ENCODE results near the gene OGFR.

The OGFR gene

DNA sequence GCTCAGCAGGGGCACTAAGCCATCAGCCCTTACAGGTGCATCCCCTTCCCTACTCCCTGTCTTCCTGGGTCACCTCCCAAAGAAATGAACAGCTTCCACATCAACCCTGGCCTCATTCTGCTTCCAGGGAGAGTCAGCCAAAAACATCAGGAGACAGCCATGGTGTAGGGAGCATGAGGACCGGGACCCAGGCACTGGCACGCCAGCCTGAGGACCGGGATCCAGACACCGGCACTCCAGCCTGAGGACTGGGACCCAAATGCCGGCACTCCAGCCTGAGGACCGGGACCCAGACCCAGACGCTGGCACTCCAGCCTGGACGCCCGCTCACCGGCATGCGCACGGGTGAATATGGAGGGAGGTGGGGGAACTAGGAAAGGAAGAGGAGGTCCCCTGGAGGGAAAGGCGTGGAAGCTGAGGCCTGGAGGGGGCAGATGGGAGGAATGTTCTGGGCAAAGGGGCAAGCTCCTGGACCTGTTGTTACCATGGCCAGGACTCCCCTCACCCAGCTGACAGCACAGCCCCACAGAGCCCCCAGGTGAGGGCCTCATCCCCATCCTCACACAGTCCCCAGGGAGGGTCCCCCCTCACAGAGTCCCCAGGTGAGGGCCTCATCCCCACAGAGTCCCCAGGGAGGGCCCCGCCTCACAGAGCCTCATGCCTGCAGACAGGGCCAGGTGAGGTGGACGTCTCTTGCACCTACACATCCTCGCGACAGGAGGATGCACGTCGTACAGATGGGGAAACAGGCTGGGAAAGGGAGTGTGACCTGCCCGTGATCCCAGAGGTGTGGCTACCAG, 34.3 kb upstream of the OGFR start:
- no peak for DNase-seq

DNA sequence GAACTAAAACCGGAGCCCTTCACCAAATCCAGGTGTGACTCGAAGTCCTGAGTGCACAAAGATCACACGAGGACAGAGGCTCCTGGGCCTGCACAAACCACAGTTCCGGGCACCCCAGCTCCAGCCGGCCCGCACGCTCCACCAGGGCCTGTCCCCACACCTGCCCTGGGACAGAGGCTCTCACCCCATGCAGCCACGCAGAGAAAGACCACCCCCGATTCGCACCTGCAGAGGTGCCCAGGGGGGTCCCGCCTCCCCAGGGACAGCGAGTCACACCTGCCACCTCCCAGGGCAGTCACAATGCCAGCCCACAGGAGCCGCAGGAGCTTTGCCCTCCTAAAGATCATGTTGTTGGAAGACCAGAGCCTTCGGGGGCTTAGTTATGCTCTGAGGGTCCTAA, 33.7 kb upstream of the OGFR start:
- no peak for DNase-seq

DNA sequence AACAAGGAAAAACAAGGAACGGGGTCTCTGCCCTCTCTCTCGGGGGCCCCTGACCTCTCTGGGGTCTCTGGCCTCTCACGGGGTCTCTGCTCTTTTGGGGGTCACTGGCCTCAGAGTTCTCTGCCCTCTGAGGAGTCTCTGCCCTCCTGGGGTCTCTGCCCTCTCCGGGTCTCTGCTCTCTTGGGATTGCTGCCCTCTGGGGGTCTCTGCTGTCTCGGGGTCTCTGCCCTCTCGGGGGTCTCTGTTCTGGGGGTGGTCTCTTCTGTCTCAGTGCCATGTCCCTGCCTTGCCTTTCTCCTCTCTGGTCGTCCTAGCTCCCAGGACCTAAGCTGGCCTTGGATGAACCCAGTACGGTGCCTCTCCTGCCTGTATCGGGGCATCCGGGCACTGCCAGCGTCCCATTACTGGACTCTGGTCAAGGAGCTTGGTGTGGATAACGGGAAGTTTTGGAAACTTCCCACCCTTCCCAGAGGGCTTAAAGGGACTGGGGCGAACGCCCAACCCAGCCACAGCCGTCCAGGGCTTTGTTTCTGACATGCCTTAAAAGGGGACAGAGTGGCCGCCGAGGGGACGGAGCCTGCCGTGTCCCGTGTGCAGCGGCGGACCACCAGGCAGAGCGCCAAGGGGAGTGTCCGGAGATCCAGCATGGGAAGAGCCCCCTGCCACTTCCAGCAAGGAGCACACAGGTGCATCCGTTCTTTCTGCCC, 33.1 kb upstream of the OGFR start:
- no peak for DNase-seq

DNA sequence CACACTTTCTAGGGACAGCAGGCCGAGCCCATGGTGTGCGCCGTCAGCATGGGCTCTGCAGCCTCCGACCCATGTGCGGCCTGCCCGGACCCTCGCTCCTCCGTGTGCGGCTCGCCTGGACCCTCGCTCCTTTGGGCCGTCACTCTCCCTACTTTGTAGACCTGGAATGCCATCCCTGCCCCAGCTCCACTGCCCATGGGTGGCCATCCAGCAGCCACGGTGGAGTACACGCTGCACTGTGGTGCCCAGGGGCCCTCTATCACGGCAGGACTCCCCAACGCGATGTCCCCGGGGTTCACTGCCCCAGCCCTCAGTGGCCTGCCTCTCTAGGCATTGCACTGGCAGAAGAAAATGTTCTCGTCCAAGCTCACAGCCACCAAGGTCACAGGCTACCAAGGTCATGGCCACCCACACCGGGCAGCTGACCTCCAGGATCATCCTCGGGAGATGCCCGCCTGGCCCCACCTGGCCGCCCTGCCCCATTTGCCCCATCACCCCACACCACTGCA, 32.5 kb upstream of the OGFR start:
- no peak for DNase-seq

DNA sequence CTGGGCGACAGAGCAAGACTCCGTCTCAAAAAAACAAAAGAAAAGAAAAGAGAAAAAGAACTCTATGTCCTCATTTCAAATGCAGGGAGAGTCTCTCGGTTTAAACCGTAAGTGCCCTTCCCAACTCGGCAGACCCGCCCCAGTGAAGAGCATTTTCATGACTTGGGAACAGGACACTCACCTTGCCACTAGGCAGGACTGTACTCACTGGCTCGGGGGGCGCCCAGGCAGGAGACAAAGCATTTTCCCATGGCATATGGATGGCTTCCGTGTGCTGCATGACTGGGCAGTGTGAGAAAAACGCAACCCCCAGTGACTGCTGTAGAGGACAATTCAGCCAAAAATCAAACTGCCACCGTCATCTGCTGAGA, 32.0 kb upstream of the OGFR start:
- DNase-seq, result no peak

DNA sequence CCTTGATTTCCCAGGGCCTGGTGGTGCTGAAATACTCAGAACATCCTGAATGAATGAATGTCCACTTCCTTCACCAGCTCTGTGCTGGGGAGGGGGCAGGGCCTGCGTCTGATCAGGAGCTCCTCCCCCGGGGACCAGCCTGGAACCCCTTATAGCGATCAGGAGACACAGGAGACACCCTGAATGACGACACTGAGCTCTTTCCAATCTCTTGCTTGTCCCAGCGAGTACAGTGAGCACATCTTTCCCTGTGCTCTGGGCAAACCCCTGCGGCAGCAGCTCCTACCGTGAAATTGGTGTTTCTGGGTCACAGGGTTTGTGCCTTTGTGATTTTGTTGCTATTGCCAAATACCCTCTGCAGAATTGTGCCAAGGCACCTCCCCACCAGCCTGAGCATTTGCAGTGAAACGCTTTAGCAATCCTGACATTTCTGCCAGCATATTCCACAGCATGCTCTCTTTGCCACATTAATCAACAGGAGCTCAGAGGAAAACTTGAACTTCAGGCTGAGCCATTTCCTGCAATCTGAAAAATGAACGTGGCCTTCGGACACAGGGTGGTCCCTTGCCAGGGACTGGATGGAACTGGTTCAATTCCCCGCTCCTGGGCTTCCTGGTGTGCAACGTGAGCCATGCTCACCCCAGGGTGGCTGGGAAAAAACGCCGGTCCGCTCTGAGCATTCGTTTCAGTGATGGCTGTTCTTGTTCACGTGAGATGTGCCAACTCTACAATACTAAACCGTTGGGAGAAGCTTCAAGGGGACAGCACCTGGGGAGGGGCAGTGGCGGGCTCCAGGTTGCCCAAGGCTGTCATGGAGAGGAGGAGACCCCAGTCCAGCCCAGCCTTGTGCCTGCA, 31.4 kb upstream of the OGFR start:
- DNase-seq, result peak; percentile 75

DNA sequence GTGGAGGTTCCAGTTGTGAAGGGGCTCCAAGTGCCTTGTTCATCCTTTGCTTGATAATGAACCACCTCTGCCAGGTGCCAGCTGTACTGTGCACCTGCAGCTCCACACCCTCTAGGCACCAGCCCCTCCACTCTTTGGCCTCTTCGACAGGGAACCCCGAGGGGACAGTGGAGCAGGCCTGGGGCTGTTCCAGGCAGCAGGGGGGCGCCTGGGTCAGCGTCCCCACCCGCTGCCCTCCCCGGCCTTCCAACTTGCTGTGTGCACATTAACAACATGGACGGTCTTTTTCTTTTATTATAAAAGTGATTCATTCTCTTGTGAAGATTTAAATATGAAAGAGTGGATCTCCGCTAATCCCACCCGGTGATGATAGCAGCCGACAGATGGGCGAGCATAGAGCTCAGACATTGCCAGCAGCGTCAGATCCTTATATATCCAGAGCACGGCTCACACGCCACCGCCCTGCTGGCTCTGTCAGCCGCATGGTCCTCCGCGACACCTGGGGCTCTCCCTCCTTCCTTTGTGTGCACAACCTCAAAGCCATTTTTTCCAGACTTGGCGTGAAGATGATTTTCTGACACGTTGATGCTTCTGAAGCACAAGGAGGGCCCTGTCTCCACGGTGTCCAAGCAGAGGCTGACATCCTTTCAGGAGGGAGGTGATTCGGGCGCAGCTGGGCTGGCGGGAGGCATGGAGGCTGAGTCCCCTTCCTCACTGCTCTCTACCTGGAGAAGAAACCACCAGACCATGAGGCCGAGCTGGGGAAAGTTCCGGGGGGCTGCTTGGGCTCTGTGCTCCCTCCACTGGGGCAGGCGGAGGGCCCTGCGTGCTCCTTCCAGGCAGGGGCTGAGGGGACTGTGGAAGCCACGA, 30.6 kb upstream of the OGFR start:
- DNase-seq, result peak; percentile 72

DNA sequence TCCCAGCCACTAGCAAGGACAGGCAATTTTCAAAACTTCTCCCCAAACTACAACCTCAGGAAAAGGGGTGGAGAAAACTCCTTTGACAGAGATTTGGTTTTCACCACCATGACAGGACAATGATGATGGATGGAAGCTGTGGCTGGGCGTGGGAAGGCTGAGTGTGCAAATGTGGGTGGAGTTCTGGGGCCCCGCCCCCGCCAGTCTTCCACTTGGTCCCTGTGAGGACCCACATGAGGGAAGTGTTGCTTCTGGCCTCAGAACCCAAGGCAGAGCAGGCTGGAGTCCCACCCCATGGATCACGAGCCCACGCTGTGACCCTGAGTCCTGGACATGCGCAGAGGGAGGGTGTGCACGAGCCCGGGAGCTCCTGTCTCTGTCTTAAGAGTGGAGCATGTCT, 29.9 kb upstream of the OGFR start:
- peak; percentile 50 for DNase-seq

DNA sequence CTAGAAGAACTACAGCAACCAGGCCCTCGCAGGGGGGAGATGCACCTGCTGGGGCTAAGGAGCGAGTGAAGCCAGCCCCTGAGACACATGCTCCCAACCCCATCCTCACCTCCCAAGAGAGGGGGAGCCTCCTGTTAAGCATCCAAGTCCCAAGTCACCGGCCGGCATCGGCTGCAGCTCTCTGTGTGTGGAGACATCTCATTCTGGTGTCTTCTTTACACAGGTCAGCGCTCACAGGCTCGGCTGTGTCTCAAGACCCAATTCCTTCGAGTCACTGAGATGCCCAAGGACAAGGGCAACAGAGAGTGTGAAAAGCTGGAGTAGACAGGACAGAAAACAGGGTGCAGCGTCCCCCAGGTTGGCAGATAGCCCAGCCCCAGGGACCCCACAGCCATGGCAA, 29.4 kb upstream of the OGFR start:
- peak; percentile 50 for DNase-seq

DNA sequence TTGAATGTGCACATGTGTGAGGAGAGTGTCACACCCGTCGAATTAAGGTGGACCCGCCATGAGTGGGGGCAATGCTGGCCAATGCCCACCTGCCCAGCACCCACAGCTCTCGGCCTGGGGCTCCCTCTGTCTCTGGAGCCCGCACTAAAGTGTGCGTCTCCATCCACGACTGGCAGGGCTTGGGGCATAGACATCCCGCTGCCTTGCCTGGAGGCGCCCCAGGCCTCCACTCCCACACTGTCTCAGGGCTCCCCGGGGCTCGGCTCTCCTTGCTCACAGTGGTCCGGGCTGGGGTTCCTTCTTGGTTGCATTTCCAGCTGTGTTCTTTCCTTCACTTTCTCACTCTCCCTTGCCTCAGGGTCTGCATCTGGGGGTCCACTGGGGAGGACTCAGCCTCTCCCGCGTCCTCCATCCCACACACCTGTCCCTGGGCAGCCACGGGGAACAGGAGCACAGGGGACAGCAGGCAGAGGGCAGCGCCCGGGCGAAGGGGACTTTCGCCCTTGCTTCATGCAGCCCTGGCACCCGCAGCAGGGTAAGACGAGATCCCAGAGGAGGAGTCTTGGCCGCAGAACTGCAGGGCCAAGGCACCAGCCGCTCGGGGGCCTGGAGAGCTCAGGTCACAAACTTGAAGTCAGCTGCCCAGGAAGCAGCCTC, 28.5 kb upstream of the OGFR start:
- DNase-seq, result peak; percentile 16

DNA sequence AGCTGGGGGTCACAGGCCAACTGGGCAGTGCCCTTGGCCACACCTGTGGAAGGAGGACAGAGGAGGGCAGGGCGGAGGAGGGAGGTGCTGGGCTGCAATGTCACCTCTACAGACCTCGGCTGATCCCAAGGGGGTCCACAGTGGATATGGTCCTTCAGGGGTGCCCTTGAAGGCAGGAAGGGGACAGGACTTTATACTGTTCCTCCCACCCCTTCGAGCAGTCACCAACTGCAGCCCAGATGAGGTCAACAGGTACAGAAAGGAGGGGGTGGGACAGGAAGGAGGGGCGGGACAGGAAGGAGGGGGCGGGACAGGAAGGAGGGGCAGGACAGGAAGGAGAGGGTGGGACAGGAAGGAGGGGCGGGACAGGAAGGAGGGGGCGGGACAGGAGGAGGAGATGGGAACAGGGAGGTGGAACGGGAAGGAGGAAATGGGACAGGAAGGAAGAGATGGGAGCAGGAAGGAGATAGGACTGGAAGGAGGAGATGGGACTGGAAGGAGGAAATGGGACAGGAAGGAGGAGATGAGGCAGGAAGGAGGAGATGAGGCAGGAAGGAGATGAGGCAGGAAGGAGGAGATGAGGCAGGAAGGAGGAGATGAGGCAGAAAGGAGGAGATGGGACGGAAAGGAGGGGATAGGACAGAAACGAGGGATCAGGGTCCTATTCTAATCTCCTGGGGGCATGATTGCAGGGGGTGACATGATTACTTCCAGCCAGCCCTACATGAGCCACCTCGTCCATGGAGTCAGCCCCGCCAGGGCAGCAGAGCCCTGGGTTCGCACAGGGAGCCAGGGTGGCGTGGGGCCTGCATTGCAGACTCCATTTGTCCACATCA, 27.7 kb upstream of the OGFR start:
- no peak for DNase-seq

DNA sequence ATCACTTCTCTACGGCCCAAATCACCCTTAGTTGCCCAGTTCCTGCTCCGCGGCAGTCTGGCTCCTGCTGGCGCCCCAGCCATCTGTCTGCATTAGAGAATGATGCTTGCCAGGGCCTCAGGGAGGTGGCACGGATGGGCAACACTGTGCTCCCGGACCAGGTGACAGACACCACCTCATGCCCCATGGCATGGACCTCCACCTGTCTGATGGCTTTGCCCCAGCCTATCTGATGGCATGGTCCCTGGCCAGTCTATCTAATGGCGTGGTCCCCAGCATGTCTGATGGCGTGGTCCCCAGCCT, 27.2 kb upstream of the OGFR start:
- DNase-seq, result no peak

DNA sequence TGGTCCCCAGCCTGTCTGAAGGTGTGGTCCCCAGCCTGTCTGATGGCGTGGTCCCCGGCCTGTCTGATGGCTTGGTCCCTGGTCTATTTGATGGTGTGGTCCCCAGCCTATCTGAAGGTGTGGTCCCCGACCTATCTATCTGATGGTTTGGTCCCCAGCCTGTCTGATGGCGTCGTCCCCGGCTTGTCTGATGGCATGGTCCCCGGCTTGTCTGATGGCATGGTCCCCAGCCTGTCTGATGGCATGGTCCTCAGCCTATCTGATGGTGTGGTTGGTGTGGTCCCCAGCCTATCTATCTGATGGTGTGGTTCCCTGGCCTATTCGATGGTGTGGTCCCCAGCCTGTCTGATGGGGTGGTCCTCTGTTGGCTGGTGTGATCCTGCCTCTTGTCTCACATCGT, 26.6 kb upstream of the OGFR start:
- DNase-seq, result no peak

DNA sequence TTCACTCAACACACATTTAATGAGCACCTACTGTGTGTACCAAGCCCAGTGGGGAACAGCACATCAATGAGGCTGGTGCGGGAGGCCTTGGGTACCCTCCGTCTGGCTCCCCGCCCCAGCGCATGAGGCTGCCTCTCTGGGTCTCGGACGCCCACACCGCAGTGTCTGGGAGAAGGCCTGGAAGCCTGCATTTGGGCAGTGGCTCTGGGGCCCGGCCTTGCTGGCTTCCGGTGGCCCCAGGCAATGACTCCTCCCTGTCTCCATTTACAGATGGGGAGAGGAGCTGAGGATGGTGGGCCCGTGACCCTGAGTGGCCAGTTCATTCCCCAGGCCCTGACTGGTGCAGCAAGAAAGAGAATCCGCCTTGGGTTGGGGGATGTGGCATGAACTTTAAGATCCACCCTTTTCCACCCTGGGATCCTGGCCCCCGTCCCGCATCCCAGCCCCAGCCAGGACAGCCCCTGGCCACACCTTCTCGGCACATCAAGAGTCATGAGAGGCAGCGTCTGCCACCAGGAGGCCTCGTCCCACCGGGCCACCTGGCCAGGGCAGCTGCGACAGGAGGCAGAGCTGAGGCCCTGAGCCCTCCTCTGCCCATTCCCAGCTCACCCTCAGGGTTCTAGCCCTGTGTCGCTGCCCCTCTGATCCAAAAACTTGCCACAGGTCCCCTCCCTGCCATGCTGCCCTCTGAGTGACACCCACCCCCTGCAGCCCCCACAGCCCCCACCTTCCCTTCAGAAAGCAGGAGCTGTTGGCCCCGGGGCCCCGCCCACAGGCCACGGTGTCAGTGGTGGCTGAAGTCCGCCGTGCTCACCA, 25.8 kb upstream of the OGFR start:
- no peak for DNase-seq

DNA sequence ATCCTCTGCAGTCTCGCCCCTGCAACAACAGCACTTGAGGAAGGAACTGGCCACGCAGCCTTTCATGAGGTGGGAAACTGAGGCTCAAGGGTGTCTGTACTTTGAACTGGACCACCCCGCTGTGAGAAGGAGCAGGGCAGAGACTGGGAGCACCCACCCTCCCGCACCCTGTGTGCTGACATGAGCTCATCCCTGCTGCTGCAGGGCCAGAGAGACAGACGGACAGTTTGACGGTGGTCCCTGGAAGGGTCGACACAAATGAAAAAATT, 25.3 kb upstream of the OGFR start:
- DNase-seq, result no peak

DNA sequence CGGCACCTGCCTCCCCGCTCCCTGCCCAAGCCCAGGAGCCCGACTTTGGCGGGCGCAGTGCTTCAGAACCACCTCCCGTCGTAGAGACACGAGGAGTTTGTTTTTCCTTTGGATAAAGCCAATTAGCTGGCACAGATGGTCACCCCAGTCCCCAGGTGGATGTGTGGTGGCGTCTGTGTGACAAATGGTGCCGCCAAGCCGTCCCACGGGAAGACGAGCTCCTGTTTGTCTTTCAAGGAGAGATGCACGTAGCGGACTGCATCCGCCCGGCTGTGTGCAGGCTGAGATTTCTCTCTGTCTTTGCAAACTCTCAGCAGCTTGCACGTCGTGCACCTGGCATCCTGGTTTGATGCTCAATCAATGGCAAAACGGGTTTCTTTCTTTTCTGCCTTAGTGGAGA, 24.4 kb upstream of the OGFR start:
- DNase-seq, result peak; percentile 57

DNA sequence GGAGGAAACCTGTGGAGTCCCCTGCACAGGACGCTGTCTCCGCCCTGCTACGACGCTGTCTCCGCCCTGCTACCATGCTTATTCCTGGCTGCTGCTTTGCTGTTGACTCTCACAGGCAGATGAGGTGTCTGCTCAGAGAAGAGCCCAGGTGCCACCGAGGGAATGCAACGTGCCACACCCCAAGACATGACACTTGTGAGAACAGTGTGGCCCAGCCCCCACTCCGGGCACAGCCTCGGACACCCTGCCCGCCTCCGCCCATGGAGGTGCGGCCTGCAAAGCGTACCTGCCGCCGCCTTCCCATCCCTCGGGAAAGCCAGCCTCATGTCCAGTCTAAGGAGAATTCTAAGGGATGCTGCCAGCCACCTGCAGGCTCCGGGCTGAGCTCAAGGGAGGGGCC, 23.9 kb upstream of the OGFR start:
- DNase-seq, result no peak

DNA sequence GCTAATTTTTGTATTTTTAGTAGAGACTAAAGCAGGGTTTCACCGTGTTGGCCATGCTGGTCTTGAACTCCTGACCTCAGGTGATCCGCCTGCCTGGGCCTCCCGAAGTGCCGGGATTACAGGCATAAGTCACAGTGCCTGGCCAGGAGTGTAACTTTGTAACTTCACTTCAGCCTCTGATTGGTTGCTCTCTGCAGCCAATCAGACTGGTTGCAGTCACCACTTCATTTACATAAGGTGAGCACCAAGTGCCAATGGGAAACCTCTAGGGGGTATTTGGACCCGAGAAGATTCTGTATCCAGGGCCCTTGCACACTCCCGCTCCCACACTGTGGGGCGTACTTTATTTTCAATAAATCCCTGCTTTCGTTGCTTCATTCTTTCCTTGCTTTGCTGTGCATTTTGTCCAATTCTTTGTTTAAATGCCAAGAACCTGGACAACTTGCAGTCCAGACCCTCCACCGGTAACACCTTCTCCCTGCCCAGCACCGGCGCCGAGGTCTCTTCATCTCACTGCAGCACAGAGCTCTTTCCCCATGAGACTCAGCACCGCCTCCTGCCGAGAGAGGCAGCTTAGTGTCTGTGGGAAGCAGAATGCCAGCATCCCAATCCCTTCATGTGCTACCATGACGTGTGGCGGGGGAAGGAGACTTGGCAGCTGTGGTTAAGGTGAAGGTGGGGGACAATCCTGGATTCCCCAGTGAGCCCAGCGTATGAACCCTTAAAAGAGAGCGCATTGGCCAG, 22.3 kb upstream of the OGFR start:
- DNase-seq, result no peak

DNA sequence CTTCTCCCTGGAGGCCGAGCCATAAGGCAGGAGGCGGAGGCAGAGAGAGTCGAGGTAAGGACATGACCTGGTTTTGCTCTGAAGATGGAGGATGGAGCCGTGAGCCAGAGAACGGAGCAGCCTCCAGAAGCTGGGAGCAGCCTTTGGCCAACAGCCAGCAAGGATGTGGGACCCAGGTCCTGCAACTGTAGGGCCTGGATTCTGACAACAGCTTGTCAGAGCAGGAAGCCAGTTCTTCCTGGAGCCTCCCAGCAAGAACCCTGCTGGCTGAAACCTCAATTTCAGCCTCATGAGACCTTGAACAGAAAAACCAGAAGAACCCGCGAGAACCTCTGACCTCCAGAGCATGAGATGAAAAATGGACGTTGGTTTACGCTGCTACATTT, 21.7 kb upstream of the OGFR start:
- DNase-seq, result no peak

DNA sequence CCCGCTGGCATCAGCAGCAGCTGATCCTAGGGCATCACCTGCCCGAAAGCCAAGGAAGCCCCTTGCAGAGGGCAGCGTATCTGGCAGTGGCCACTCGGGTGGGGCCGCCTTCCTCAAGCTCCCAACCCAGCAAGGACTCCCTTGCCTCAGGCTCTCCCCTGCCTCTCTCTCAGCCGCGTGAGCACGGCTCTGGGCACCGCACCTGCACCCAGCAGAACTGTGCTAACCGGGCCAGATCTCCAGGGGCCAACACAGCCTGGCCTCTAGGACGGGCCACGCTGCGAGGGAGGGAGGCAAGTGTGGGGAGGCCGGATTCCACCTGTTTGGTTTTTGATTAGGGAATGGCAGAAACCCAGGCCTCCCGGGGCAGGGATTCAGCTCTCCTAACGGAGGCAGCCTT, 20.1 kb upstream of the OGFR start:
- DNase-seq, result no peak
